Posterior vena cava (tissue), 2 donors: Measurements from ENCODE around the gene CAMK1D. TPM values are rescaled to one million over a fixed set of nuclear protein-coding genes. Genes with fewer than 3 reads are reported as not detected.
A peak's percentile ranks its signal among the peaks of the same experiment; 100 is the strongest.
"Not testable (repeated sequence)": the region's sequence is repeated elsewhere in the genome, so short reads cannot be mapped to it uniquely, and the experiment has no call there.

Experiments used
- DNase-seq: peaks from one replicate; pipeline ENCODE4 v3.0.0-alpha.2; 2020; ENCODE audit warnings: low spot score
- intact Hi-C, 2 donors: fragments of 100-400 bp; cut with DNase I; formaldehyde crosslinking; loops; one replicate each; pipeline versions ENCODE4 v1.14.1 to v1.14.2; 2022 to 2023
- total RNA-seq, 2 donors: library from RNA; stranded (reverse); fragmentation: NEBNext Ultra II Directional; extraction: Animal tissue kit (Norgen Biotek cat#: 25700); gene quantifications; one replicate each; pipeline ENCODE4 v1.2.1, GENCODE V29; 2021
- donor health status: DM: yes; HTN: yes; CAD: no.
- donor health status: DM: yes; HTN: yes; CAD: no.

Gene CAMK1D
- total RNA-seq, 2 donors from 2014 or later: 12.2 to 17.8 TPM

DNA sequence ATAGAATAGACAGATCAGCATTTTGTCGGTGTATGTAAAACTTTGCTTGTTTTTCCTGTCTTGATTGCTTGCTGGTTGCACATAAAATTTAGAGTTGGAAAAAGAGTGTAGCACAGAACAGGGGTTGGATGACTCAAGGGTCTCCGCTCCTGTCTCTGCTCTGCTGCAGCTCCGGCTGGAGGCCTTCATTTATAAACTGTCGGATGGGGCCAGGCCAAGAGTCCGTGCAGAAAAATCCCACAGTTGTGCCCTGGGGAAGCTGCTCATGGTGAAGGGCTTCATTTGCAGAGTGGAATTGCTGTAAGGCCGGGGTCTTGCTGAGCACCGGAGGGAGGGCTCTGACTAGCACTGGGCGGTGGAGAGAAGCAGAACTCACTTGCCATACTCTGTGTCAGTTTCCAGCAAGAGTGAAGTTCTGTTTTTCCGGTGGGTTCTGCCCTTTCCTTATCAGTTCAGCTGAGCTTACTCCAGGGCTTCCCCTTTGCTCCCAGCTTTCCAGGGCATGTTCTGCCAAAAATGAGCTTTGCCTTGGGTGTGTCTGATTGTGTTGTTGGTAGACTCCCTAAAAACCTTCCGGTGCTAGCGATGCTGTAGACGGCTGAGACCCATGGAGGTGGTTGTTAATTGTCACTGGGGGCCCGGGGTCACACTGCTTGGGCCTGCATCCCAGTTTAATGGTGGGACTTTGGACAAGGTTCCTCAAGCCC lies 67.2 kb downstream of the CAMK1D start:
- intact Hi-C loops: no loop called here
- DNase-seq: peak; percentile 80

DNA sequence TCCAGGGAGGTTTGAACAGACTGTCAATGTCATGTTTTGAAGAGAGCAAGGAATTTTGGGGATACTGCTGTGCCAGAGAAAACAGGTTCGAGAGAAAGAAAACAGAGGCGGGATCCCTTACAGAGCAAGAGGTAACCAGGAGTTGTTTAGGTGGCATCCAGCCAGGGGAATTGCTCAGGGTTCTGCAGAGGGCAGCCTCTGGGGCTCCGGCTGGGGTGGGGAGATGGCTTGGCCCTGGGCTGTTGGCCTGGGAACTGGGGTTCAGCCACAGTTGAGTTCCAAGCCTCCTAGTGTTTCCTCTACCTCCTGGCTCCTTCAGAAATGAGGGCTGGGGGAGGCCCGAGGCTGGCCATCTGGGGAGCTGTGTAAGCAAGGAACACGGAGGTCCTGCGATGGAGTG lies 68.0 kb downstream of the CAMK1D start:
- intact Hi-C loops: no loop called here
- peak; percentile 57 for DNase-seq

DNA sequence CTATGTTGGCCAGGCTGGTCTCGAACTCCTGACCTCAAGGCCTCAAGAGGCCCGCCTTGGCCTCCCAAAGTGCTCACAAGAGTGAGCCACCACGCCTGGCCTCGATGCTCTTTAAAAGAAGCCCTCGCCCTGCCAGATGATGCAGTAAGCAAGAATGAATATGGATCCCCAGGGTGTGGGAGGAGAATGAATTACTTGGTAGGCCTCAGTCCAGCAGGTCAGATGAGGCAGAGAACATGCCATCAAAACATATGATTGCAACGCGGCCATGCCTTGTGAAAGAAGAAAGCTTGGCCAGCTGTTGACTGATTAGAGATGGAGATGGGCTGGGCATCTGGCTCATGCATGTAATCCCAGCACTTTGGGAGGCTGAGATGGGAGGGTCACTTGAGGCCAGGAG lies 68.7 kb downstream of the CAMK1D start:
- peak; percentile 93 for DNase-seq
- intact Hi-C loops: no loop called here

DNA sequence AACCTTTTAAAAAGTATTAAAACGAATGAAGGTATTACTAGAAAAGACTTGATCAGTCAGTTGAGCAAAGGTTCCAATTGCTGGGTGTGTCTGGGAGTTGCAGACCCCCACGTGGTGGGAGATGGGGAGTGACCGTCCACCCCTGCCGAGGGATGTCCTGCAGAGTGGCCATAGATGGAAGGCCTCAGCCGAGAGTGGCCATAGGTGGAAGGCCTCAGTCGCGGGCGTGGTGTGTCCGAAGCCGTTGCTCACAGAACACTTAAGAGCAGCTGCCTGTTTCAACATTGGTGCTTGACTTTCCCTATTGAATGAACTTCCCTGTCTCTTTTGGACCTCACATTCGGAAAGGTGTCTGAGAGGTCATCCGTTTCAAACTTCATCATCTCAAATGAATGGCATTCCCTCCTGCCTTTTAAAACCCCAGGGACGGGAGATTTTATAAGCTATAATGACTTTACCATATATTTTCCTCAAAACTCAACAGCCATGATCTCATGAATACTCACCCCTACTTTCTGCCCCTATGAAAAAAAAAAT lies 69.4 kb downstream of the CAMK1D start:
- peak; percentile 48 for DNase-seq

DNA sequence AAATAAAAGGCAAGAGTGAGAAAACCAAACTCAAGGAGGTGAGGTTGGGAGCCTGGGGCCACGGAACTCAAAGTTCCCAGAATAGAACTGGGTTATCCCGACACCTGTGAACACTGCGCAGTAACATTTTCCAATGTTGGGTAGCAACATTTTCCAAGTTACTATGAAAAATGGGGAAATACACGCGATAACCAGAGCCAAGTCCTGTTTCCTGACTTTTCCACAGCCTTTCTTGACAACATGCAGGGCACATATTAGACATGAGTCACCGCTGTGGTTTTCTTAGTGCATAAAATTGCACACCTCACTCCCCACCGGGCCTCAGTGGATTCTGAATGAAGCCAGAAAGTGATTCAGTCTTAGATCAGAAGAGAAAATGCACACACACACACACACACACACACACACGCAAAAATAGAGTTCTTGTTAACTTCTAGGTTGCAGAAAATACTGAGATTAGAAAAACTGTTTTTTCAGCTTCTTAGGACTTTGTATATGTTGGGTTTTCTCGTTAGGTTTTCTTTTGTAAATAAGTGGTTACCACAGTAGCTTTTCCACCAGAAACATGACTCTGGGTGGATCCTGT lies 70.0 kb downstream of the CAMK1D start:
- intact Hi-C loops: no loop called here
- peak; percentile 82 for DNase-seq

More for the DNA sequence above, 69.4 kb downstream of the CAMK1D start:
- intact Hi-C loops: no loop called here

DNA sequence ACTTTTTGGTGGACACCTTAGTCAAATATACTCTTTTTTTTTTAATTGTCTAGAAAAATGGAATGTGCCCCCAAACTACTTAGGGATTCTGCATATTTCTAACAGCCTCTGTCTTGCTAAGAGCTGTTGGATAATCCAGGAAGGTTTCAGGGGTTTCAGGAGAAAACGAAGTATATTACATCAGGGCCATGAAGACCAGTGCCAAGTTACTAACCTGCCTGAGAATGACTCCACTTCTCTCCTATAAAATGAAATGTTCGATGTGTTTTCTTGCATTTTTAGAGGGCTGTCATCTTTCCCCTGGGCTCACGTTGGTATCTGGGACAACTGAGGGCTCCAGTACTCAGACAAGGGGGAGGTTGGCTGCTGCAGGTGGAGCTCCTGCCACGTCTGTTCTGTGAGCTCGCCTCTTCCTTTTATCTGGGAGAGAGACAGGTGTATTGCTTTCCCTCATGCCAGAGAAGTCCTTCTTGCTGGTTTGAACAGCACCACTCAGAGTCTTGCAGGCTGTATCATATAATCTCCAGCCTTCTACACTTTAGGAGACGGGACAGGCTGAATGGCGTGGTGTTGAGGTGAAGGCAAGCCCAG lies 71.3 kb downstream of the CAMK1D start:
- DNase-seq: no peak
- intact Hi-C loops: no loop called here

DNA sequence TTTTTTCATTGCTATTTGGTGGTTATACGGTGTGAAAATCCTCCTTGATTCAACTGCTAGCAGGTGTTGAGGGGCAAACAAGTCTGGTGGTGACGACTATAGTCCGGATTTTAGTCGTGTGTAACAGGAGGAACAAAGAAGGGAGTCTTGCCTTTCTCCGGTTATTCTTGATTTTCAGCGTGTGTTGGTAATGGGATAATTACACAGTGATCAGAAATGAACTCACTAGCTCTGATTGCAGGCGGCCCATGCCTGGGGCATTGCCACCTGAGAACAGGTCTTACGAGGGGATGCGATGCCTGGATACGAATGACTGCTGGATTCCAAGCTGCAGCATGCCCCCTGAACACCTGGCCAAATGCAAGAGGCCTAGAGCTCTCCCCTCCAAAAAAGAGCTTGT lies 72.8 kb downstream of the CAMK1D start:
- intact Hi-C loops: no loop called here
- DNase-seq: no peak

DNA sequence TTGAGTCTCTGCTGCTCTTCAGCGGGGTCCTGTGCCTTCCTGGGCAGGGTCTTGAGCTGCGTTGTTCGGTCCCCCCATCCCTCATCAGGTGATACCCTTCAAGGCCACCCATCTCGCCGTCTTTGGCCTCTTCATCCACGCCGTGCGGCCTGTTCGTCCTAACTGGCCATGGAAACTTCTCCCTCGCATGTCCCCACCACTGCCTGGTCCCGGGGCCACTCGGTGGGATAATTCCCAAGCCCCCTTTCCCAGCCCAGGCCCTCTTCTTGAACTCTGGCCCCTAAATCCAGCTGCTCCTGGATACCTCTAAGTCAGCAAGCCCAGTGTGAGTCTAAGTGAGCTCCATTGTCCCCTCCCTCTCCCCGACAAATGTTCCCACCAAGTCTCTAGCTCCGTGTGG lies 74.5 kb downstream of the CAMK1D start:
- intact Hi-C loops: no loop called here
- DNase-seq: no peak

DNA sequence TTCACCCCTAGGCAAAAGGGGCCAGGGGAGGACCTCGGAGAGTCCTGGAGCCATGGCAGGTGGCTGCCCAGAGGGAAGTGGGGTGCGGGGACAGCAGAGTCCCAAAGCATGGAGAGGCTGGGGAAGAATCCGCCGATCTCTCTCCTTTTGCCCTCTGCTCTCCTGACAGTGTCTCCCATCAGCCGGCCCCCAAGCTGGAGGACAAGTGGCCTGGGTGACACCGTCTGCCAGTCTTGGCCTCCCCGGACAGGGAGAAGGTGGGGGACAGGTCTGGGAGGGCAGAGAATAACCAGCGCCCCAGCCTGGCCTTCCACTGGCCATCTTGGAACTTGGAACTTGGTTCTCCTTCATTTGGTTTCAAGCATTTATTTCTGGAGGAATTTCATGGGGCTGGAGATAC lies 77.9 kb downstream of the CAMK1D start:
- intact Hi-C loops: no loop called here
- no peak for DNase-seq

DNA sequence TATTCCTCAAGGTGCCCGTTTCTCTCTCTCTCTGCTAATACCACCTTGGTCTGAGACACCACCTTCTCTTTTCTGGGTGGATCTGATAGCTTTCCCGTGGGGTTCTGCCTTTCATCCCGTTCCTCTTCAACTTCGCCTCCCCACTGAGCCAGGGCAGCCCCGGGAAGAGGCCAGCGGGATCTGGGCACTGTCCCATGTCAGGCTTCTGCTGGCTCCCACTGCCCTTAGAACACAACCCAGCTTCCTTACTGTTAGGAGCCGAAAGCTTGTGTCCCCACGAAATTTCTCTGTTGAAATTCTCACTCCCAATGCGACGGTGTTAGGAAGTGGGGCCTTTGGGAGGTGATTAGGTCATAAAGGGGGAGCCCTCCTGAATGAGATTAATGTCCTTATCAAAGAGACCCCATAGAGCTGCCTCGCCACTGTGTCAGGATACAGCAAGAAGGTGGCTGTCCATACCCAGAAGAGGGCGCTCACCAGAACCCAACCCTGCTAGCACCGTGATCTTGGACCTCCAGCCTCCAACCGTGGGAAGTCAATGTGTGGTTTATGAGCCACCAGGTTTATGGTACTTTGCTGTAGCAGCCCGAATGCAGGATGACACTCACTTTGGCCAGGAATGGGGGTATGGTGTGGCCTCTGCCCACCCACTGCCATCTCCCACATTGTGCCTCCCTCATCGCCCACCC lies 79.2 kb downstream of the CAMK1D start:
- intact Hi-C loops: no loop called here
- DNase-seq: no peak

DNA sequence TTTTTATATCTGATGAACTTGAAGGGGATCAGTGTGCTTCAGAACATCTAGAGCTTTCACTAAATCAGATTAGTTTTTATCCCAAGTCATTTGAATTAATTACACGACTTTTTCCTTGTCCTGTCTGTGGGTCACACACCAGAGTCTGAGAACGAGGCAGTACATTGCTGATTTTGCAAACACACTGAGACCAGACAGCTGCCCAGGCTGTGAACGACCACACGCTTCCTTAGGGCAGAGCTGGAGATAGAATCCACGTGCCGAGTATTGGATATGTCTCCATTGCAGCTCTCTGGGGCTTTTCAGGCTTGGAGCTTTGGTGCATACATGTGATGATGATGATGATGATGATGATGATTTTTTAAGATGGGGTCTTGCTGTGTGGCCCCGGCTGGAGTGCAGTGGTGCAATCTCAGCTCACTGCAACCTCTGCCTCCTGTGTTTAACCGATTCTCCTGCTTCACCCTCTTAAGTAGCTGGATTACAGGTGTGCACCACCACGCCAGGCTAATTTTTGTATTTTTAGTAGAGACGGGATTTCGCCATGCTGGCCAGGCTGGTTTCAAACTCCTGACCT lies 81.1 kb downstream of the CAMK1D start:
- intact Hi-C loops: no loop called here
- no peak for DNase-seq

DNA sequence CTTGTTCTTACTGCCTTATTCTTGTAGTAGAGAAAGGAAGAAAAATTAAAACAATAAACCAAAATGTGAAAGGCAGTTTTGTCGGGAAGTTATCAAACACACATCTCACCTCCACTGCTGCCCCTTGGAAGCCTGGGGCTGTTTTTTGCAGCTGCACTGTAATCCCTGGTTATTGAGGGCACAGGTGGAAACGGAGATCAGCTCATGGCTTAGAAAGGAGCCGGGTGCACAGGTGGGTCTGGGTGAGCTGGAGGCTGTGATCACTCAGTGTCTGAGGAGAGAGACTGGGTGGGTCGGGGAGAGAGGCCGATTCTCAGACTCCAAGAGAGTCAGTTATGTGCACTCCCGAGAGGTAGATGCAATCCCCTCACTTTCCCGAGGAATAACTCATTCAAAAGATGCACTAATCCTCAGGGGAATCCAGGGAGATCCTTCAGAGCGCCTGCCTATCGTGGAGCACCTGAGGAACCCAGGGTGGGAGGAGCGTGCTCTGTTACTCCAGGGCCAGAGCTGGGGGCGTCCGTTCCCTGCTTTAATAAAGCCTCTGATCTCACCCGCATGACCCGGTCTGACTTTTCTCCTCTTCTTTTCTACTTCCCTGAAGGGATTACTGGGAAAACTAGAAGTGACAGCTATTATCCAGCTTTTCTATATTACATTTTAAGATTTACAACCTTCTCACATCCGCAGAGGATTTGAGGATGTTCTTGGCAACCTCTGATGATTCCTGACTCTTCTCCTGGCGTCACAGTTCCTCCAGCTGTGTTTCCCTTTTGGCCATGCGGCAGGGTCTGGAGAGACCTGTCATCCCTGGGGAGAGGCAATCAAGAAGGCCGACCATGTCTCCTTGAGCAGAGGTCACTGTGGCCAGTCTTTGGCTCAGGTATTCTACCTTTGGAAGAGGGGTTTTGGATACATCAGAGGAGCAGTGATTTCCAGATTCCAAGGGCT lies 82.1 kb downstream of the CAMK1D start:
- intact Hi-C loops: no loop called here
- DNase-seq: no peak

DNA sequence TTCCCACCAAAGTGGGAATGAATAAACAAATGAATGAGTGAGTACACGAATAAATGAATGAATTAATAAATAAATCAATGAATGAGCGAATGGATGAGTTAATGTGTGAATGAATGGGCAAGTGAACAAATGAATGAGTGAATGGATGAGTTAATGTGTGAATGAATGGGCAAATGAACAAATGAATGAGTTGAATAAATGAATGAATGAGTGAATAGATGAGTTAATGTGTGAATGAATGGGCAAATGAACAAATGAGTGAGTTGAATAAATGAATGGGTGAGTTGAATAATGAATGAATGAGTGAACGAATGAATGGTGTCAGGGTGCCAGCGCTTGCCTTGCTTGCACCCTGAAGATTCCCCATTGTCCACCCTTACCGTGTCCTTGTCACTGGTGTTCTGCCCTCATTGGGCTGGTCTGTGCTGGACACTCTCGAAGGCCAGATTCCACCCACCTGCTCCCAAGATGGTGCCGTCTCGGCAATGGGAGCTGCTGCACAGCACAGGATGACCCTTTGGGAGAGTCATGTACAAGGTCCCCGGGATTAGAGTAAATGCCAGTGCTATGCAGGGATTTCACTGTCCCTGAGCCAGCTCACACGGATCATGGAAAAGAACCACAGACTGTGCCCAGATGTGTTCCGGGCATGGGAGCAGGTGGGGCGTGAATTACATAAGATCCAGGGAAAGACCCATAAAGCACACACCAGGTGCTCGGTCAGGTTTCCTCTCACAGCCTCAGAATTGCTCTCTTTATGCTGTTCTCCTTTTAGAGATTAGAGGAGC lies 83.2 kb downstream of the CAMK1D start:
- DNase-seq: no peak
- intact Hi-C loops: no loop called here

DNA sequence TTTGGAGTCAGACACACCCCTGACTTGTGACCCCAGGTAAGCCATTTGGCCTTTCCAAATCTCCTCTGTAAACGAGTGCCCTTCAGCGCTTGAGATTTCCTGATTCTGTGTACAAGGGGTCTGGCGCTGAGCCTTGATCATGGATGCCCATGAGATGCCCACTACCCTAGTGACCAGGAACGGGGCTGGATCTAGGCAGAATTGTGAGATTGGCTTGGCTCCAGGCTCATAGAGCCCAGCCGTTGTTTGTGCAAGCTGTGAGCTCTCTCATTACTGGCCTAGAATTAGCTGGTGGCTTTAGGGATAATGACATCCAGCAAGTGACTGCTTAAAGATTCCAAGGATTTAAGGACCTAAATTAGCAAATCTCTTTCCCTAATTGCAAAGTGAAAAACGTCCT lies 84.9 kb downstream of the CAMK1D start:
- intact Hi-C loops: no loop called here
- no peak for DNase-seq

DNA sequence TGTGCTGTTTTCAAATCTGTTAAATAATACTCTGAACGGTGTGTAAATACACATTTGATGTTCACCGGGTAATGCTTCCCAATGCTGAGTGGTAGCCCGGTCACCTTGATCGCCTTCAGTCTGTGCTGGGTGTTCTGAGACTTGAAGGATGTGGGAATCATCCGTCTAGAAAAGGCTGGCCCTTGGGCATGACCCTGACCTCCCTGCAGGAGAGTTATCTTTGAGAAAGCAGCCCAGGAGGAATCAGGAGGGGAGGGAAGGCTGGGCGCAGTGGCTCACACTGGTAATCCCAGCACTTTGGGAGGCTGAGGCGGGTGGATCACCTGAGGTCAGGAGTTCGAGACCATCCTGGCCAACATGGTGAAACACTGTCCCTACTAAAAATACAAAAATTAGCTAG lies 85.3 kb downstream of the CAMK1D start:
- DNase-seq, intact Hi-C loops: not testable (repeated sequence)

DNA sequence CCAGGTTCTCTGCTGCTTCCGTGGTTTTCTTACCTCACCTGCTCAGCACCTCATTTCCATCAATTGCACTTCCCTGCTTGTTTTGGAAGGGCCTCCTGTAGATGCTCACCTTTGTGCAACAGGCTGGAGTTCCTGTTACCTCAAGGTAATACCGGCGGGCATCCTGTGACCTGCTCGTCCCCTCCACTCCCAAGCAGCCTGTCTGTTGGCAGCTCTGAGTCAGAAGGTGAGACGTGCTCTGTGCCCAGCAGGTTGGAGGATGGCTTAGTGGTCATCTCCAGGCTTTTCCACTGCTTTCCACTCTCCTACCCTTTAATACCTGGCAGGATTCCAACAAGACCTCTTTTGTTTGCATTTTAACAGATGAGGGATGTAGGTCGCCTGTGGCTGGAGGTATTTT lies 86.0 kb downstream of the CAMK1D start:
- intact Hi-C loops: no loop called here
- no peak for DNase-seq

DNA sequence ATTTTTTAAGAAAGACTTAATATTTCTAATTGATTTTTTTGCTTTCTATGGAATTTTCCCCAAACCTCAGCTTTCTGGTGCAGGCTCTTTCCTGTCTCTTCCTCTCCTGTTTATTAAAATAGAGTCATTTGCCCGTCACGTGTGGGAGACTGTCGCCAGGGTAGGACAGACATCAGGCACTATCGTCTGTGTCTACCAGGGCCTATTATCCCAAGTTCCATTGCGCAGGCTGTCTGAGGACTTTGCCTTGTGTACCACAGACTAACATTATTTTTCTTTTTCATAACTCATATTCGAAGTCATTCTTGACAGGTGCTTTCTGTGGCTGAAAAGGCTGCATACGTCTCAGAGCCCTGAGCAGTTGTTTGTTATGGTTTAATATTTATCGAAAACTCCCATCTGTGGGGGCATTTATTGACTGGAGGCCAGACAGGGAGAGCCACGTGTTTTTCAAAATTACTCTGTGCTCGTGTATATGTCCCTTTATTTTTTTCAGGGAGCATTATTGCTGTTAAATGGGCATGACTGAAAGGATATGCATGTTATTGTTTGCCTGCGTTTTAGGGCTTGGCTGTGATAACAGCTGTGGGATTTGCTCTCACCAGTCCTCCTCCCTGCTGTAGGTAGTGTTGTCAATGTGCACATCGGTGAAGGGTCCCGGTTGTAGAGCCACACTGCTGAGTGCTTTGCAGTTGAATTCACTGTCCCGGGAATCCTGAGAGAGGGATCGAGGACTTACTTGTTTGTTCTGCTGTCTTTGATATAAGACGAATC lies 89.8 kb downstream of the CAMK1D start:
- intact Hi-C loops: no loop called here
- no peak for DNase-seq
